HG03095 (cell line): ENCODE measurements around the gene ZWILCH.
"Not testable (repeated sequence)": the region's sequence is repeated elsewhere in the genome, so short reads cannot be mapped to it uniquely, and the experiment has no call there.

Source experiments
- ATAC-seq: cut with Tn5 transposase; IDR thresholded peaks from one replicate; pipeline ENCODE4 v1.9.1; 2021; ENCODE audit warnings: moderate library complexity; ENCODE audit not compliant: unreplicated experiment

The ZWILCH gene

DNA sequence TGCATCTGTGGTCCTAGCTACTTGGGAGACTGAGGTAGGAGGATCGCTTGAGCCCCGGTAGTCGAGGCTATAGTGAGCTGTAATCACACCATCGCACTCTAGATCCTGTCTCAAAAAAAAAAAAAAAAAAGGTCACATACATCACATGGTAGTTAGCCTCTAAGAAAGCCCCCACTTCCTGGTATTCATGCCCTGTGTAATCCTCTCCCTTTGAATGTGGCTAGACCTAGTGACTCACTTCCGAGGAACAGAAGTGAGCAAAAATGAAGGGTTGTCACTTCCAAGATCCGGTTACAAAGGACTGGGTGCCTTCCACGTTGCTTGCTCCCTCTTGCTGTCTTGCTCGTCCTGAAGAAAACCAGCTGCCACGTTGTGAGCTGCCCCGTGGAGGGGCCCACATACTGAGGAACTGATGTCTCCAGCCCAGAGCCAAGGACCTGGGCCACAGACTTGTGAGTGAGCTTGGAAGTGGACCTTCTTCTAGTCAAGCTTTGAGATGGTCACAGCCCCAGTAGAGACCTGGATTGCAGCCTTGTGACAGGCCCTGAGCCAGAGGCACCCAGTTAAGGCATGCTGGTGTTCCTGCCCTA, 73.3 kb downstream of the ZWILCH start:
- no peak for ATAC-seq

DNA sequence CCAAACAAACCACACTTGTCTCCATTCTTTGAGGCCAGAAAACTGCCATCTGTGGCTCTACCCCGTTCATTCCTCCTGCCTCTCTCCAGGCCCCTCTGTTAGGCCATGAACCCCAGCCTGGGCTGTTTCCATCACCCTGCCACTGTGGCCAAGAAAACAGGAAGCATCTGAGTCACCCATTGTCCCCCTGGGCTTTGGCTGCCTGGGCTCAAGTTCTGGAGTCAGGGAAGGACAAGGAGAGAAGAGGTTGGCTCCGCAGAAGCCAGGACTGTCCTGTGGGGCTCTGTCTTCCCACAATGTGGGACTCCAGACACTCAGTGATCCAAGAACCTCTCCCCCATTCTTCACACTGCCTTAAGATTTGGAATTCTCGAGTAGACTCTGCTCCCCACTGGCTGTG, 75.5 kb downstream of the ZWILCH start:
- no peak for ATAC-seq

DNA sequence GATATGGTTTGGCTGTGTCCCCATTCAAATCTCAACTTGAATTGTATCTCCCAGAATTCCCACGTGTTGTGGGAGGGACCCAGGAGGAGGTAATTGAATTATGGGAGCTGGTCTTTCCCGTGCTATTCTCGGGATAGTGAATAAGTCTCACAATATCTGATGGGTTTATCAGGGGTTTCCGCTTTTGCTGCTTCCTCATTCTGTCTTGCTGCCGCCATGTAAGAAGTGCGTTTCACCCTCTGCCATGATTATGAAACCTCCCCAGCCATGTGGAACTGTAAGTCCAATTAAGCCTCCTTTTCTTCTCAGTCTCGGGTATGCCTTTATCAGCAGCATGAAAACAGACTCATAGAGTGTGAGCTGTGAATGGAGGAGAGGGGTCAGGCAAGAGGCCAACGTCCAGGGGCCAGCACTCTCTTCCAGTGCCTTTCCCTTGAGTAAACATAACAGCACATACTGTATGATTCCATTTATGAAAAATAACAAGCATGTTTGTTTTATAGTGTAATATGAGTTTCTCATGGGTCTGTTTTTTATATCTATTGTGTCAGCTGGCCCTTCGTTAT, 76.9 kb downstream of the ZWILCH start:
- no peak for ATAC-seq

DNA sequence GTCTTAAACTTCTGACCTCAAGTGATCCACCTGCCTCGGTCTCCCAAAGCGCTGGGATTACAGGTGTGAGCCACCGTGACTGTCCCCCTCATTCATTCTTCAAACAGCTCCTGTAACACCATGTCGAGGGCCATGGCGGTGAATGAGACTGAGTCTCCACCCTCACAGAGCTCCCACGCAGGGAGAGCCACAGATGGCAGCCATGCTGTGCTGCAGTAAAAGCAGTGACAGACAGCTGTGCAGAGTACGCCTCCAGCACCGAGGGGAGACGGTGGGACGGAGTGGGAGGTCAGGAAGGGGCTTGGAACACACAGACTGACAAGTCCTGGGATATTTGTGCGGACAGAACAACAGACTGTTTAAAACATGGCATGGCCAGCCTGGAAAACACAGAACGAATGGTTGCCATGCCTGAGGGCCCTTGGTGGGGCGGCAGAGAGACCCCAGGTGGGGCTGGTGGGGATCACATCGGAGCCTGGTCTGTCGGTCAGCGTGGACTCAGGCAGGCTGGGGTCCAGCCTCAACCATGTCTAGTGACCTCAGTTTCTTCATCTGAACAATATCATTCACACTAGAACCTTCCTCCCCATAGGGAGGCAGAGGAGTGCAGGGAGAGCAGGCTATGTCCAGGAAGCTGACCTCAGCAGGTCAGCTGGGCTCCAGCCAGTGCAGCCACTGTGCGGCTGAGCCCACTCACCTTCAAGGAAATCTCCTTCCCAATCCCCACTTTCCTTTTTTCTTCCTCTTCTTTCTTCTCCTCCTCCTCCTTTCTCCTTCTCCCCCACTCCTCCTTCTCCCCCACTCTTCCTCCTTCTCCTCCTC, 81.2 kb downstream of the ZWILCH start:
- no peak for ATAC-seq

DNA sequence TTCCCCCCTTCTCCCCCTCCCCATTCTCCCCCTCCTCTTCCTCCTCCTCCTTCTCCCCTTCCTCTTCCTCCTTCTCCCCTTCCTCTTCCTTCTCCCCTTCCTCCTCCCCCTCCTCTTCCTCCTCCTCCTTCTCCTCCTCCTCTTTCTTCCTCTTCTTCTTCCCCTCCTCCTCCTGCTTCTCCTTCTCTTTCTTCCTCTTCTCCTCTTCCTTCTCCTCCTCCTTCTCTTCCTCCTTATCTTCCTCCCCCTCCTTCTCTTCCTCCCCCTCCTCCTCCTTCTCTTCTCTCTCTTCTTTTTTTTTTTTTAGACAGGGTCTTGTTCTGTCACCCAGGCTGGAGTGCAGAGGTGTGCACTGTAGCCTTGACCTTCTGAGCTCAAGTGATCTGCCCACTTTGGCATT, 81.9 kb downstream of the ZWILCH start:
- no peak for ATAC-seq

DNA sequence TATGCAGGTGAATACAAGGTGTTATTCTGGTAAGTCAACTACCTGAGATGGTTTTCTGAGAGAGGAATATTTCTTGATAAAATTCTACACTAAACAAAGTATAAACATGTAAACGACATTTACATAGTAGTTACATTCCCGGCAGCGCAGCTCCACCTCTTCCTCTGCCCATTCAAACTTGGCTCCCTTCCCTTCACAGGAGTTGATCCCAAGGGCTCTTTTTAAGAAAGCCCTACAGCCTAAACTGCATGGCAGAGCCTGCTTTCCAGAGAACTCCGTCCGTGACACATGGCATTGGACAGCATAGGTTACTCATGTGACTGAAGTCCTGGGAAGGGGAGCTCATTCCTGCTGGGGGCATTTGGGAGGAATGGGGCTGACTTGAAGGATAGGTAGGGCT, 82.6 kb downstream of the ZWILCH start:
- no peak for ATAC-seq

DNA sequence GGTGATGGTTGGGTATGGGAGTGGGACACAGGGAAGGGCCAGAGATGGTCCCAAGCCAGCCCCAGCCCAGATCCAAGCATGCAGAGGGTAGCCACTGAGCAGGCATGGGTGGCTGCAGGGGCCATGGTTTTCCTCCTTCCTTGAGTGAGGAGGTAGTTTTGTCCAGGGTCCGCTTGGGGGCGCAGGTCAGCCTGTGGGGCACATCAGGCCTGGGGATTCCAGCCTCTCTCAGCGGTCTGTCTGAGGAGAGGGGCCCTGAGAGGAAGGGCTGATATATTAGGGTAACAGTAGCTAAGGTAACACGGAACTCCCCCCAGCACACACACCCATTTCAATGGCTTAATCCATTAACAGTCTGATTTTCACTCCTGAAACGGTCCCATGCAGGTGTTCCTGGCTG, 83.4 kb downstream of the ZWILCH start:
- ATAC-seq, result no peak

DNA sequence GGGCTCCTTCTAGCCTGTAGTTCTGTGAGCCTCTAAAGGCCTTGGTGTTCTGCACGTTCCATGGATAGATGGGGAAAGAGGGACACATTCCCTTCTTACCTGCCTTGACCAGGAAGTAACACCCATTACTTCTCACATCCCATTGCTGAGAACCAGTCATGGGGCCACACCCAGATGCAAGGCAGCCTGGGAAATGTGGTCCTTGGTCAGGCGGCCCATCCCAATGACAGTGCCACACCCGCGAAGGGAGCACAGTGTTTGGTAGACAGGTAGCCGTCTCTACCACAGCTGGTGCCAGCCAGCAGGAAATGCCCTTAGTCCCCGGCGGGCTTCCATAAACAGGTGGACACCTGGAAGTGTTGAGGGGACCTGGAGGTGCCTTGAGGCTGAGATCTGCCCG, 83.8 kb downstream of the ZWILCH start:
- no peak for ATAC-seq

DNA sequence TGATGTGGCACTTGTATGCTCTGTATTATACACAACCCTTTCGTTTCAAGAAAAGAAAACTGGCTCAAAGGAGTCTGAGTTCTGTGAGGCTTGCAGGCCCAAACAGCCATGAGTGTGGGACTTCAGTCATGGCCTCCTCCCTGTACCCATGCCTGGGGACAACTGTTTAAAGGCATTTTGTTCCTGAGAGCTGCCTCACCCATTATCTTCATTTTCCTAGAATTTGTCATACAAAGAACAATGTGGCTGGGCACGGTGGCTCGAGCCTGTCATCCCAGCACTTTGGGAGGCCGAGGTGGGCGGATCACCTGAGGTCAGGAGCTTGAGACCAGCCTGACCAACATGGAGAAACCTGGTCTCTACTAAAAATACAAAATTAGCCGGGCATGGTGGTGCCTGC, 84.3 kb downstream of the ZWILCH start:
- not testable (repeated sequence) for ATAC-seq

DNA sequence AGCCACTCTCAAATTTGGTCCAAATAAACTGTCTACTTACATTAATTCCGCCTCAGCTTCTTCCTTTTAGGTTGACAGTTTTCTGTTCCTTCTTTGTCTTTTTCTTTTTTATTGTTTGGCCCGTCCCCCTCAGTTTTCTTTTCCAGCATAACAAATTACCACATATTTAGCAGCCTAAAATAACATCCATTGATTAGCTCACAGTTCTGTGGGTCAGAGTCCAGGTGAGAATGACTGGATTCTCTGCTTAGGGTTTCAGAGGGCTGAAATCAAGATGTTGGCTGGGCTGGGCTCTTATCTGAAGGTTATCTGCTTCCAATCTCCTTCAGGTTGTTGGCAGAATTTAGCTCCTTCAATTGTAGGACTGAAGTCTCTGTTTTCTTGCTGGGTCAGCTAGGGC, 85.3 kb downstream of the ZWILCH start:
- no peak for ATAC-seq

DNA sequence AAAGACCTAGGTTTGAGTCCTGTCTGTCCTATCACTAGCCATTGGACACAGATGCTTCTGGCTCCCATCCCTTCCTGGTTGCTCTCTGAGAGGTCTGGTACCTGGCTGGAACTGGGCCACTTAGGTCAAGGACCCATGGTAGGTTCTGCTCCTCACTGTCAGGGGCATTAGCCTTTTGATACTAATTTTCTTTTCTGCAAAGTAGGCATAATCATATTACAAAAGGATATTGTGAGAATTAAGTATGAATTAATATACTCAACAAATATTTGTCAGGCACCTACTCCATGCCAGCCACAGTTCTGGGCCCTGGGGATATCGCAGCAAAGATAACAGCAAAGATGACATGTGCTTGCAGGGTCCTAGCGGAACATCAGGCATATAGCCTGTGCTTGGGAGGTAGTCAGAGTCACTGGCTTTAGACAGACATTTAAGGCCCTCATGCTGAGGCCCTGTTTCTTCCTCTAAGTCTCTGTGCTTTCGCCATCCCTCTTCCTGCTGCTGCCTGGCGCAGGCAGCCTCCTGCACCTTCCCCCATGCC, 86.3 kb downstream of the ZWILCH start:
- ATAC-seq, result no peak

DNA sequence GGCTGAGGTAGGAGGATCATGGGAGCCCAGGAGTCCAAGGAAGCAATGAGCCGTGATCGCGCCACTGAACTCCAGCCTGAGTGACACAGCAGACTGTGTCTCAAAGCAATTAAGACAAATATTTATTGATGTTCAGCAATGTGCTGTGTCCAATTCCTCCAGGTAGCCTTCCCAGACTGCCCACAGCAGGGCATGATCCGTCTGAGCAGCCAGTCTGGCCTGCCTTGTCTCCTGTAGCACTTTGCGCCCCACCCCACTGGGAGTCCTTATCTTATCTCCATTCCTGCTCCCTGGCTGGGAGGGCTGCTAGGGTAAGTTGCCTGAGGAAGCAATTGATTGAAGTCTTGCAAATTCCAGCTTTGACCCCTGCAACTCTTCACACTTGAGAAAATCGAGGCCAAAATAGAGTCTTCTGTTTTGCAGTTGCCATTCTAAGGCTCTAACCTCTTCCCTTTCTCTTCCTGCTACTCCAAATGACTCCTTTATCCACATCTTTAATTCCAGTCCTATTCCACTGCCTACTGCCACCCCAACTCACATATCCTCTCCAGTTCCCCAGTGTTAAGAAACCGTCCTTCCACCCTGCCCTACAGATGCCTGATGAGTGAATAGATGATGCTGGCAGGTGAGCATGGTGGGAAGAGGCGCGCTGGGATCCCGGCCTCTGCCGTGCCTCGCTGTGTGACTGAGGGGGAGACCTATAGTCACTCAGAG, 87.5 kb downstream of the ZWILCH start:
- ATAC-seq, result no peak

DNA sequence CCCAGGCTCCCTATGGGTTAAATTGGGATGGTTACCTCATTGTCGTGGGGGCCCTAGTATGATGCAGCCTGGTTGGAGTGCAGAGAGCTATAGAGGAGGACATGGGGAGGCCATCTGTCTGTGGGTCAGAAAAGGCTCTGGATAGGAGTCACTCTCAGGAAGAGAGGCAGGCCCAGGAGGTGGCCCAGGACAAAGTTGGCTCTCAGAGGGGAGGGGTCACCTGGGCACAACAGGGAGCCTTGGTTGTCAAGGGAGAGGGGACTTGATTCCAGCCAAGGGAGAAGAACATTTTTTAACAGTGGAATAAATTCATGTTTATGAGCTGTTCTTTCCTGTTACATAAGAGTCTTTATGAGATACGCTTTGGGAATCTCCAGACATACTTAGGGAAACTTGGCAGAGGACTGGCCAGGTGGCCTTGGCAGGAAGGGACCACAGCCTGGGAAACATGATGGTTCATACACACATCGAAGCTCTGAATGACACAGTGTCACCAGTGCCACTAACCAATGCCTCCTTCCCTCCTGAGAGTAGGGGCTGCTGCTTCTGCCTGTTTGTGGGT, 88.2 kb downstream of the ZWILCH start:
- ATAC-seq, result no peak

DNA sequence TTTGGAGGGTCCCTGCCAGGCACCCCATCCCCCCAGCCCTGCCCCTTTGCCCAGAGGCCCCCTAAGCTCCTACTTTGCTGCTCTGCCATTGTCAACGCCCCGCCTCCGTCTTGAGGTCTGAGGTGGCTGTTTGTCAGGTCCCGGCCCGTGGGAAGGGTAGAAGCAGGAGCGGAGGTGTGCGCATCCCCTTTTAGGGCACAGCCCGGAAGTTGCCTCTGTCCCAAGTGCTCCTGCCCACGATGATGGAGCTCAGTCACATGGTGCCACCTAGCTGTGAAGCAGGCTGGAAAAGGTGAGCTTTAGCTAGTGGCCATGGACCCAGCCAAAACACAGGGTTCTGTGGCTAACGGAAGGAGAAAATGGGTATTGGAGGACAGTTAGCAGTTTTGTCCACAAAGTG, 89.2 kb downstream of the ZWILCH start:
- ATAC-seq, result no peak

DNA sequence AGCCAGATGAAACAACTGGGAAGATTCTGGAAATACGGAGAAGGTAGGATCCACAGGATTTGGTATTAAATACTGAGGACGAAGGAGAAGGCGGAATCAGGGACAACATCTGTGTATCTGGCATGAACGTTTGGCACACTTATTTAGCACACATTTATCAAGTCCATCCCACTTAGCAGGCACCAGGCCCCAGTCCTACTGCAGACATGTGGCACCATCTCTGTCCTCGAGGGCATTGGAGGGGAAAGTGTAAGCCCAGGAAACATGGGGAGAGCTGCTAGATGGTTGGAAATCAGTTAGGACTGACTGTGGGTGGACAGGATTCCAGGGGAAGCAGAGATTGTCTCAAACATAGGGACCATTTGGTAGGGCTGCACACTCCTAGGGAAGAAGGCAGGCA, 89.7 kb downstream of the ZWILCH start:
- ATAC-seq, result no peak

DNA sequence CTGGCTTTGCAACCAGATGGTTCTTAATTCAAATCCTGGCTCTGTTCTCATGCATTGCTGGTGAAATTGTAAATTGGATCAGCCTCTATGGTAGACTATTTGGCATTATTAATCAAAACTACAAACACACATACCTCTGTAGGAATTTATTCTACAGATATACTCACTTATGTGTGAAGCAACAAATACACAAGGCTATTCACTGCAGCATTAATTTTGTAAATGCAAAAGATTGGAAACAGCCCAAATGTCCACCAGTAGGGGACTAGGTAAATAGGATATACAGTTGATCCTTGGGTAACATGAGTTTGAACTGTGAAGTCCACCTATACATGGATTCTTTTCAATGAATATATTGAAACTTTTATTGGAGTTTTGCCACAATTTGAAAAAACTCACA, 90.2 kb downstream of the ZWILCH start:
- ATAC-seq, result no peak

DNA sequence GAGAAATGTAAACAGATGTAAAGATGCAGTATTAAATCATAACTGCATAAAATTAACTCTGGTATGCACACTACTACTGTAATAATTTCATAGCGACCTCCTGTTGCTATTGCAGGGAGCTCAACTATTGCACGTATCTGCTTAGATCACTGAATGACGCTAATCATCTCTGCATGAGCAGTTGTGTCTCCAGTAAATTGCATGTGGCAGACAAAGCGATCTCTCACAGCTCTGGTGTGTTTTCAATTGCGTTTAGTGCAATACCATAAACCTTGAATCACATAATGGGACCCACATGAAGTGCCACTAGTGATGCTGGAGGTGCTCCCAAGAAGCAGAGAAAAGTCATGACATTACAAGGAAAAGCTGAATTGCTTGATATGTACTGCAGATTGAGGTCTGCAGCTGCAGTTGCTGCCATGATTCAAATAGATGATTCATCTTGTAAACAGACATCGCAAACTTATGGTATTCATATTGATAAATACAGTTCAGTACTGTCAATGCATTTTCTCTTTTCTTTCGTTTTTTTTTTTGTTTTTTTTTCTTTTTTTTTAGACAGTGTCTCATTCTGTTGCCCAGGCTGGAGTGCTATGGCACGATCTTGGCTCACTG, 90.9 kb downstream of the ZWILCH start:
- no peak for ATAC-seq

DNA sequence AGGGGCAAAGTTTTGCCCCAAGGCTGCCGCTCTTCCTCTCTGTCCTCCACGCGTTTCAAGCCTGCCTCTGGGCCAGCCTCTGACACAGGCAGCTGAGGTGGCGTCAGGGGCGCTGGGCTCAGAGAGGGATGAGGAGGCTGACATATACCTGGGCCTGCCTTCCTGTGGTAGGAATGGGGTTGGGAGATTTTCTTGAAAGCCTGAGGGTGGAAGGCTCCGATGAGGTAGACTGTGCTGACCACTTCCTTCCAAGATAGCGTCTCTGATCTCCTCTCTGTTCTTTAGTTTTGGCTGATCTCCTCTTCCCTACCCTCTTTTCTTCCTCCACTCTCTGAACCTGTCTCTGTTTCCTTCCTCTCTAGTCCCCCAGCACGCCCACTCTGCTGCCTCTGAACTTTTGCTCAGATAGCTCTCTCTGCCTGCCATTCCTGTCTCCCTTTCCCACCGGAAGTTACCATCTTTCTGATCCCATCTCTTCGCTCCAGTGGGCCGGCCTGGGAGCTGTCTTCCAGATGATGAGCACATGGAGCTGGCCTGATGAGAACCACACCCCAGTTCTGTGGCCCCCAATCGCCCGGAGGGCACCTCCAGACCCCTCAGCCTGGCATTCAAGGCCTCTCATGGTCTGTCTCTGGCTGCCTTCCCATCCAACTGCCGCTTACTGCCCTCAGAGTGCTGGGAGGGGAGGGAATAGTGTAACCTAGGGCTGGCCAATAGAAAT, 93.1 kb downstream of the ZWILCH start:
- no peak for ATAC-seq
